Gastrocnemius medialis (tissue), 4 donors: ENCODE results near the gene ARMC2.
"Not testable (repeated sequence)": the region's sequence is repeated elsewhere in the genome, so short reads cannot be mapped to it uniquely, and the experiment has no call there.

Experiments
- CTCF ChIP-seq, 5 experiments: fragments of 450-650 bp in 3 of 5; fragments of 200-600 bp in 2 of 5; sonication (generic) in 2 of 5; IDR thresholded peaks in 4 of 5; conservative IDR thresholded peaks in 1 of 5; 1 replicate in 4 of 5; 2 replicates in 1 of 5; pipeline ENCODE4 v1.5.1; 2016 to 2019; ENCODE audit warnings: antibody characterized with exemption in 5 of 5, mild to moderate bottlenecking in 3 of 5, moderate library complexity in 3 of 5
- POLR2A ChIP-seq, 2 donors: fragments of 450-650 bp; IDR thresholded peaks; one replicate each; pipeline ENCODE4 v1.6.1; 2017; ENCODE audit warnings: antibody characterized with exemption in 2 of 2, mild to moderate bottlenecking in 2 of 2, moderate library complexity in 2 of 2

GRCh38 chr6:108890898-108891297 is 42.7 kb downstream of the ARMC2 start:
- not testable (repeated sequence) for TF ChIP-seq CTCF (IDR thresholded peaks at IDR 0.05 in 4 of 5, conservative IDR thresholded peaks at IDR 0.05 in 1 of 5); POLR2A (IDR thresholded peaks at IDR 0.05)
